Activated T-cell treated with anti-CD3 and anti-CD28 coated beads, Interleukin-2, amount 50 U/mL, for 4 hours (primary cell): ENCODE measurements around the gene UFC1. TPM values are rescaled to one million over a fixed set of nuclear protein-coding genes. Genes with fewer than 3 reads are reported as not detected.

Experiments
- ATAC-seq, 2 donors: fragments of 200-7000 bp; cut with Tn5 transposase; one replicate each; pipeline ENCODE4 v1.10.0; 2021
- DNase-seq: peaks from one replicate; pipeline ENCODE4 v3.0.0-alpha.2; 2020
- H3K27me3 Mint-ChIP-seq: one replicate; pipeline ENCODE4 v1.8.0; 2021; ENCODE audit warnings: low read depth, mixed read lengths
- H3K36me3 Mint-ChIP-seq: one replicate; pipeline ENCODE4 v1.8.0; 2022; ENCODE audit warnings: mixed read lengths; ENCODE audit not compliant: insufficient read depth
- H3K4me1 Mint-ChIP-seq: one replicate; pipeline ENCODE4 v1.8.0; 2021; ENCODE audit warnings: low read depth, mixed read lengths
- H3K4me3 Mint-ChIP-seq: one replicate; pipeline ENCODE4 v1.8.0; 2021; ENCODE audit warnings: mild to moderate bottlenecking, moderate library complexity, mixed read lengths
- H3K9me3 Mint-ChIP-seq: one replicate; pipeline ENCODE4 v1.8.0; 2021; ENCODE audit warnings: mixed read lengths
- total RNA-seq, 3 donors: library from RNA; stranded (reverse); gene quantifications; one replicate each; pipeline ENCODE4 v1.2.1, GENCODE V29; 2021

The UFC1 gene
- total RNA-seq, 3 donors from 2014 or later: 87.5 to 98.8 (median 92.8) TPM

- DNase-seq (no peak), ATAC-seq (no peak)
- no peaks in the 10 kb centered on the region for H3K27me3 Mint-ChIP-seq
- H3K4me1 Mint-ChIP-seq: peaks cover 54% of the 10 kb centered on the region
- H3K4me3 Mint-ChIP-seq: peak overlapping the region; percentile 88
- H3K9me3 Mint-ChIP-seq: no peaks in the 10 kb centered on the region
- H3K36me3 Mint-ChIP-seq: peaks cover 19% of the 10 kb centered on the region
Measured at GRCh38 chr1:161158316-161159010, 4.7 kb downstream of the UFC1 start.

- Mint-ChIP-seq H3K4me3 (peak within 1 kb of the TSS; percentile 88), H3K9me3 (no peaks in the 10 kb centered on the region), H3K27me3 (no peaks in the 10 kb centered on the region), H3K36me3 (peaks cover 24% of the 10 kb centered on the region), H3K4me1 (peaks cover 53% of the 10 kb centered on the region)
- DNase-seq: peak; percentile 89
- ATAC-seq: peak; percentile 95 to 96
Measured at GRCh38 chr1:161159087-161159912, 5.5 kb downstream of the UFC1 start, which contains the start of gene USP21. Gene USP21 (plus strand): TSS chr1:161159500. CDS start chr1:161160641, 1,141 bp downstream.

DNA sequence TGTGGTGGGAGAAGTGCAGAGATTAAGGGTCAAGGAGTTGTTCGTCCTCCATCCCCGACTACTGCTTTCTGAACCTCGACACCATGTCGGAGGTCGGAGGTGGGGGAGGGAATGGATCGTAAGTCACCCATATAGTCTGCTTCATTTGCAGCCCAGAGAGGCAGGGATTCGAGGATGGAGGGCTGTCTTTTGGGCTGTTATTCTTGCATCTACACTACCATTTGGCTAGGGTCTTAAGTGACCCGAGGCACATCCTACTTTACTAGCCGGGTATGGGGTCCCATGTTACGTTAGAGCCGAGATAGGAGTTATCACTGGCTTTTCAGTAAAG is 6.1 kb downstream of the UFC1 start:
- DNase-seq (no peak), ATAC-seq (no peak)
- Mint-ChIP-seq H3K9me3 (no peaks in the 10 kb centered on the region), H3K36me3 (peaks cover 25% of the 10 kb centered on the region), H3K4me1 (peaks cover 51% of the 10 kb centered on the region), H3K4me3 (peak overlapping the region; percentile 88), H3K27me3 (no peaks in the 10 kb centered on the region)

DNA sequence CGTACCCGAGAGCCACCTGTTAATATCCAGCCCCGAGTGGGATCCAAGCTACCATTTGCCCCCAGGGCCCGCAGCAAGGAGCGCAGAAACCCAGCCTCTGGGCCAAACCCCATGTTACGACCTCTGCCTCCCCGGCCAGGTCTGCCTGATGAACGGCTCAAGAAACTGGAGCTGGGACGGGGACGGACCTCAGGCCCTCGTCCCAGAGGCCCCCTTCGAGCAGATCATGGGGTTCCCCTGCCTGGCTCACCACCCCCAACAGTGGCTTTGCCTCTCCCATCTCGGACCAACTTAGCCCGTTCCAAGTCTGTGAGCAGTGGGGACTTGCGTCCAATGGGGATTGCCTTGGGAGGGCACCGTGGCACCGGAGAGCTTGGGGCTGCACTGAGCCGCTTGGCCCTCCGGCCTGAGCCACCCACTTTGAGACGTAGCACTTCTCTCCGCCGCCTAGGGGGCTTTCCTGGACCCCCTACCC is 6.9 kb downstream of the UFC1 start:
- Mint-ChIP-seq H3K36me3 (peaks cover 23% of the 10 kb centered on the region), H3K9me3 (no peaks in the 10 kb centered on the region), H3K4me3 (peak overlapping the region; percentile 88), H3K27me3 (no peaks in the 10 kb centered on the region), H3K4me1 (peaks cover 50% of the 10 kb centered on the region)
- DNase-seq (no peak), ATAC-seq (no peak)

DNA sequence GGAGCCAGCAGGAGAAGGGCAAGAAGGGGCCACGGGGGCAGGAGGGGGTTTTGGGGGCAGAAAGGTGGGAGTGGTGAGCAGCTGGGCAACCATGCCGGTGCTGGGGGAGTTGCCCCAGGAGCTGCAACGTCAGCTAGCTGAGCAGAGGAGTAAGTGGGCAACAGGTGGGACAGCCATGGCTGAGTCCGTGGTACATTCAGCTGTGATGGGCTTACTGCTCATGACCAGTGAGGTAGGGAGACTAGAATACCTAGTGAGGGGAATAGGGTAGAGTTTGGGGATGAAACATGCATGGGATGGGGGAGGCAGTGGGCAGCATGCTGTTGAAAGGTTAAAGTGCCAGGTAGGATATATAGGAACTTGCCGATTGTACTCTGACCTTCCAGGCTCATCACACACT is 7.9 kb downstream of the UFC1 start:
- Mint-ChIP-seq H3K9me3 (no peaks in the 10 kb centered on the region), H3K27me3 (no peaks in the 10 kb centered on the region), H3K4me1 (peaks cover 55% of the 10 kb centered on the region), H3K4me3 (peak overlapping the region; percentile 63), H3K36me3 (peaks cover 23% of the 10 kb centered on the region)
- ATAC-seq (no peak), DNase-seq (no peak)

DNA sequence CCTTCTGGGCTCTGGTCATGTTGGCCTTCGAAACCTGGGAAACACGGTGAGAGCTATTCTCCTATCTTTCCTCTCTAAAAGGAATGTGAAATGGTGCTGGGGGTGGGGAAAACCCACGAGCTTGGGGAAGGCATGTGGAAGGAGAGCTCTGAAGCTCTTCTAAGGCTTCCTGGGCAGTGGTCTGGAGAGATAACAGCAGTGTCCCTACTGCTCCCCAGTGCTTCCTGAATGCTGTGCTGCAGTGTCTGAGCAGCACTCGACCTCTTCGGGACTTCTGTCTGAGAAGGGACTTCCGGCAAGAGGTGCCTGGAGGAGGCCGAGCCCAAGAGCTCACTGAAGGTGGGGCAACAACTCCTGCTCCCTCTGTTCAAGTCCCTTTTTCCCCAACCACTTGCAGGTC is 8.3 kb downstream of the UFC1 start:
- no peak for ATAC-seq
- no peak for DNase-seq
- H3K4me3 Mint-ChIP-seq: no peak overlapping the region
- H3K27me3 Mint-ChIP-seq: no peaks in the 10 kb centered on the region
- H3K4me1 Mint-ChIP-seq: peaks cover 58% of the 10 kb centered on the region
- no peaks in the 10 kb centered on the region for H3K9me3 Mint-ChIP-seq
- H3K36me3 Mint-ChIP-seq: peaks cover 21% of the 10 kb centered on the region

GRCh38 chr1:161162806-161163205 is 9.0 kb downstream of the UFC1 start:
- Mint-ChIP-seq H3K4me1 (peaks cover 64% of the 10 kb centered on the region), H3K36me3 (peaks cover 16% of the 10 kb centered on the region), H3K9me3 (no peaks in the 10 kb centered on the region), H3K27me3 (no peaks in the 10 kb centered on the region), H3K4me3 (no peak overlapping the region)
- DNase-seq (no peak), ATAC-seq (no peak)

- H3K4me1 Mint-ChIP-seq: peaks cover 68% of the 10 kb centered on the region
- H3K9me3 Mint-ChIP-seq: no peaks in the 10 kb centered on the region
- H3K27me3 Mint-ChIP-seq: no peaks in the 10 kb centered on the region
- H3K4me3 Mint-ChIP-seq: no peak overlapping the region
- DNase-seq (no peak), ATAC-seq (no peak)
- peaks cover 20% of the 10 kb centered on the region for H3K36me3 Mint-ChIP-seq
Measured at GRCh38 chr1:161163793-161164192, 10.0 kb downstream of the UFC1 start.

DNA sequence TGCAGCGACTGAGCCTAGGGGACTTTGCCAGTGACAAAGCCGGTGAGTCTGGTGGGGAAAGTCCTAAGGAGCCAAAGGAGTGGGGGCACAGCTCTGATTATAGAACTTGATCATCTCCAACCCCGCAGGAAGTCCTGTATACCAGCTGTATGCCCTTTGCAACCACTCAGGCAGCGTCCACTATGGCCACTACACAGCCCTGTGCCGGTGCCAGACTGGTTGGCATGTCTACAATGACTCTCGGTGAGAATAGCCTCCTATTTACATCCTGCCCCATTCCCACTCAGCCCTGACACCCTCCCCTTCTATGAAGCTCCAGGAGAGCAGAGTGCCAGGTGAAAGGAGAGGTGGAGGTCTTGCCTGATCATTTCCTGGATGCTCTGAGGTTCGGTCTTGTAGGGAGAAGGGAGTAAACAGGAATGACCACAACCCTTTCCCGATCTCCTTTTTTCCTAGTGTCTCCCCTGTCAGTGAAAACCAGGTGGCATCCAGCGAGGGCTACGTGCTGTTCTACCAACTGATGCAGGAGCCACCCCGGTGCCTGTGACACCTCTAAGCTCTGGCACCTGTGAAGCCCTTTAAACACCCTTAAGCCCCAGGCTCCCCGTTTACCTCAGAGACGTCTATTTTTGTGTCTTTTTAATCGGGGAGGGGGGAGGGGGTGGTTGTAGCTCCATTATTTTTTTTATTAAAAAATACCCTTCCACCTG is 11.3 kb downstream of the UFC1 start:
- peaks cover 59% of the 10 kb centered on the region for H3K4me1 Mint-ChIP-seq

GRCh38 chr1:161165742-161166668 is 12.2 kb downstream of the UFC1 start, which contains the start of gene PPOX:
Gene PPOX (plus strand): TSS chr1:161166426. CDS start chr1:161166848, 422 bp downstream.
- no peaks in the 10 kb centered on the region for H3K27me3 Mint-ChIP-seq
- ATAC-seq: peak; percentile 97
- peaks cover 50% of the 10 kb centered on the region for H3K4me1 Mint-ChIP-seq
- peaks cover 29% of the 10 kb centered on the region for H3K36me3 Mint-ChIP-seq
- peak within 1 kb of the TSS; percentile 86 for H3K4me3 Mint-ChIP-seq
- DNase-seq: peak; percentile 82
- H3K9me3 Mint-ChIP-seq: no peaks in the 10 kb centered on the region

More for the DNA sequence above, 11.3 kb downstream of the UFC1 start:
- no peaks in the 10 kb centered on the region for H3K27me3 Mint-ChIP-seq
- peaks cover 26% of the 10 kb centered on the region for H3K36me3 Mint-ChIP-seq
- ATAC-seq: no peak
- peak overlapping the region; percentile 21 for H3K4me3 Mint-ChIP-seq
- no peak for DNase-seq
- no peaks in the 10 kb centered on the region for H3K9me3 Mint-ChIP-seq

GRCh38 chr1:161166669-161167548 is 13.1 kb downstream of the UFC1 start:
- Mint-ChIP-seq H3K4me3 (peak overlapping the region; percentile 86), H3K27me3 (no peaks in the 10 kb centered on the region), H3K36me3 (peaks cover 31% of the 10 kb centered on the region), H3K9me3 (no peaks in the 10 kb centered on the region), H3K4me1 (peaks cover 42% of the 10 kb centered on the region)
- DNase-seq: no peak
- ATAC-seq: no peak

GRCh38 chr1:161168906-161169305 is 15.1 kb downstream of the UFC1 start:
- Mint-ChIP-seq H3K36me3 (peaks cover 36% of the 10 kb centered on the region), H3K4me3 (no peak overlapping the region), H3K4me1 (peaks cover 43% of the 10 kb centered on the region), H3K27me3 (no peaks in the 10 kb centered on the region), H3K9me3 (no peaks in the 10 kb centered on the region)
- DNase-seq (no peak), ATAC-seq (no peak)

DNA sequence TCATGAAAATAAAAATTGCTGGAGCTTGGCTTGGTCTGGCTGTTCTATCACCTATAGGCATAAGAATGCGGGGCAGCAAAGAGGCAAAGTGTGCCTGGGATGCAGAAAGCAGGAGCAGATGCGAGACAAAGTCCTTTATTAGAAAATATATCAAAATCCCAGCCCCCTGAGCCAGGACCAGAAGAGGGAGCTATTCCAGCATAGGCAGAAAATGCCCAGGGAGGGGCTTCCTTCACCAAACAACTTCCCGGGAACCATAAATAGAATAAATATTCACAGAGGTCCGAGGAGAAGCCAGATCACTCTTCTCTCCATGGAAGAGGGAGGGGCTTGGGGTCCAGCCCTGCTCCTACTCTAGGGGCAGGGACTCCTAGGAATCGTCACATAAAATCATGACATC is 17.4 kb downstream of the UFC1 start:
- peaks cover 39% of the 10 kb centered on the region for H3K36me3 Mint-ChIP-seq
- H3K4me1 Mint-ChIP-seq: peaks cover 45% of the 10 kb centered on the region

More for the DNA sequence above, 17.4 kb downstream of the UFC1 start:
- ATAC-seq (no peak), DNase-seq (no peak)
- Mint-ChIP-seq H3K9me3 (no peaks in the 10 kb centered on the region), H3K27me3 (no peaks in the 10 kb centered on the region), H3K4me3 (no peak overlapping the region)
